C4-2B (cell line): ENCODE measurements around the gene ETNK1.

Experiments used
- ZFX ChIP-seq: fragments of 450-650 bp; IDR thresholded peaks from 2 replicates; pipeline ENCODE4 v1.6.1; 2017
- TF ChIP-seq, protein P1 (sequence below): fragments of 450-650 bp; conservative IDR thresholded peaks from 2 replicates; pipeline ENCODE4 v1.5.1; 2017; ENCODE audit warnings: mild to moderate bottlenecking

DNA sequence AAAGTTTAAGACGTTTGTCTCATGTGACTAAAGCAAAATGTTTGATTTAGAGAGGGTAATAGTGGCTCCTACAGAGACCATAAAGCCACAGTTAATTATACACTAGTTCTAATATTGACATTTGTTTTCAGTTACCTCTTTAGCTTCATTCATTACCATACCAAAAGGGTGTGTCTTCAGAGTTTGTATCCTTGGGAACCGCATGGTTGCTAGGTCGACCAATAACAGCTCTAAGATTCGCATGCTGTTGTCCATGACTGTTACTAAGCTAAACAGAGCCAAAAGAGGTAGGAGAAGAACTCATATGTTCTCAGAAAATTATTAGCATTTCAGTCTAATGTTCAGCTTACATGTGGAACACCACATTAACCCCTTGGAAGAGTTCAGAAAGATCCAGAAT, 36.2 kb upstream of the ETNK1 start:
- TF ChIP-seq, protein P1, sequence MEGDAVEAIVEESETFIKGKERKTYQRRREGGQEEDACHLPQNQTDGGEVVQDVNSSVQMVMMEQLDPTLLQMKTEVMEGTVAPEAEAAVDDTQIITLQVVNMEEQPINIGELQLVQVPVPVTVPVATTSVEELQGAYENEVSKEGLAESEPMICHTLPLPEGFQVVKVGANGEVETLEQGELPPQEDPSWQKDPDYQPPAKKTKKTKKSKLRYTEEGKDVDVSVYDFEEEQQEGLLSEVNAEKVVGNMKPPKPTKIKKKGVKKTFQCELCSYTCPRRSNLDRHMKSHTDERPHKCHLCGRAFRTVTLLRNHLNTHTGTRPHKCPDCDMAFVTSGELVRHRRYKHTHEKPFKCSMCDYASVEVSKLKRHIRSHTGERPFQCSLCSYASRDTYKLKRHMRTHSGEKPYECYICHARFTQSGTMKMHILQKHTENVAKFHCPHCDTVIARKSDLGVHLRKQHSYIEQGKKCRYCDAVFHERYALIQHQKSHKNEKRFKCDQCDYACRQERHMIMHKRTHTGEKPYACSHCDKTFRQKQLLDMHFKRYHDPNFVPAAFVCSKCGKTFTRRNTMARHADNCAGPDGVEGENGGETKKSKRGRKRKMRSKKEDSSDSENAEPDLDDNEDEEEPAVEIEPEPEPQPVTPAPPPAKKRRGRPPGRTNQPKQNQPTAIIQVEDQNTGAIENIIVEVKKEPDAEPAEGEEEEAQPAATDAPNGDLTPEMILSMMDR, result no peak
- no peak for TF ChIP-seq ZFX
